ENCODE measurements around the gene WIPI1. TPM values are rescaled to one million over a fixed set of nuclear protein-coding genes. Genes with fewer than 3 reads are reported as not detected.
A peak's percentile ranks its signal among the peaks of the same experiment; 100 is the strongest.

WIPI1 gene
- total RNA-seq, 2 experiments from 2014 or later: 34.4 to 43.5 TPM

GRCh38 chr17:68403122-68403521 is 54.2 kb downstream of the WIPI1 start:
- peaks cover 29% of the 10 kb centered on the region for H3K4me1 ChIP-seq (ENCODE audit: insufficient read depth, low read length, poor library complexity, severe bottlenecking)
- H3K36me3 ChIP-seq (ENCODE audit: insufficient read depth, low read length): no peaks in the 10 kb centered on the region
- no peak overlapping the region for H2AFZ ChIP-seq (ENCODE audit: low read length)
- H3K4me3 ChIP-seq (ENCODE audit: low read depth, low read length, poor library complexity, severe bottlenecking): no peak overlapping the region
- no peak for DNase-seq (ENCODE audit: low spot score)
- ChIA-PET POLR2A (no interaction called here), CTCF (ENCODE audit: unreplicated experiment) (no interaction called here)
- H3K9me2 ChIP-seq (ENCODE audit: insufficient read depth, low read length): no peaks in the 10 kb centered on the region
- BruUV-seq (replicated peaks): no TSS peak
- H4K20me1 ChIP-seq (ENCODE audit: insufficient read depth, low read length): no peaks in the 10 kb centered on the region
- no peak overlapping the region for H3K4me2 ChIP-seq (ENCODE audit: low read length)
- TF ChIP-seq CTCF (conservative IDR thresholded peaks at IDR 0.05; ENCODE audit: low read length): no peak
- TF ChIP-seq EZH2phosphoT487 (IDR thresholded peaks at IDR 0.05; ENCODE audit: borderline replicate concordance, low read depth, low read length): no peak
- intact Hi-C loops (cut with micrococcal nuclease; ENCODE audit: unreplicated experiment): no loop called here
- peaks cover 13% of the 10 kb centered on the region; the same call in 1 of the 2 replicates for H3K9me3 ChIP-seq (ENCODE audit: low read length)
- H3K79me2 ChIP-seq (ENCODE audit: insufficient read depth, low read depth, low read length): no peaks in the 10 kb centered on the region
- H3K27ac ChIP-seq (ENCODE audit: low read depth, low read length, poor library complexity, severe bottlenecking): no peak overlapping the region

GRCh38 chr17:68401288-68401687 is 56.0 kb downstream of the WIPI1 start:
- Histone ChIP-seq H2AFZ (ENCODE audit: low read length) (no peak overlapping the region), H3K79me2 (ENCODE audit: insufficient read depth, low read depth, low read length) (no peaks in the 10 kb centered on the region), H3K4me3 (ENCODE audit: low read depth, low read length, poor library complexity, severe bottlenecking) (no peak overlapping the region), H3K9me2 (ENCODE audit: insufficient read depth, low read length) (no peaks in the 10 kb centered on the region), H3K36me3 (ENCODE audit: insufficient read depth, low read length) (no peaks in the 10 kb centered on the region), H4K20me1 (ENCODE audit: insufficient read depth, low read length) (no peaks in the 10 kb centered on the region), H3K4me2 (ENCODE audit: low read length) (no peak overlapping the region), H3K4me1 (ENCODE audit: insufficient read depth, low read length, poor library complexity, severe bottlenecking) (peaks cover 30% of the 10 kb centered on the region), H3K27ac (ENCODE audit: low read depth, low read length, poor library complexity, severe bottlenecking) (no peak overlapping the region), H3K9me3 (ENCODE audit: low read length) (peaks cover 10% of the 10 kb centered on the region; the same call in 1 of the 2 replicates)
- CTCF ChIA-PET (ENCODE audit: unreplicated experiment): no interaction called here
- TF ChIP-seq CTCF (conservative IDR thresholded peaks at IDR 0.05; ENCODE audit: low read length): no peak
- no peak for TF ChIP-seq EZH2phosphoT487 (IDR thresholded peaks at IDR 0.05; ENCODE audit: borderline replicate concordance, low read depth, low read length)
- no TSS peak for BruUV-seq (replicated peaks)
- POLR2A ChIA-PET: interaction anchor here (1.0 to 1.3 kb wide), 2 partner anchors 15 to 62 kb away, joined by 3 read pairs; no protein-coding TSS in a partner anchor
- intact Hi-C loops (cut with micrococcal nuclease; ENCODE audit: unreplicated experiment): no loop called here
- no peak for DNase-seq (ENCODE audit: low spot score)

GRCh38 chr17:68400404-68400735 is 56.9 kb downstream of the WIPI1 start:
- Histone ChIP-seq H3K4me3 (ENCODE audit: low read depth, low read length, poor library complexity, severe bottlenecking) (no peak overlapping the region), H3K36me3 (ENCODE audit: insufficient read depth, low read length) (no peaks in the 10 kb centered on the region), H3K4me2 (ENCODE audit: low read length) (peak overlapping the region; percentile 36), H3K9me3 (ENCODE audit: low read length) (peaks cover 5% of the 10 kb centered on the region; the same call in 1 of the 2 replicates), H3K4me1 (ENCODE audit: insufficient read depth, low read length, poor library complexity, severe bottlenecking) (peaks cover 30% of the 10 kb centered on the region), H3K9me2 (ENCODE audit: insufficient read depth, low read length) (no peaks in the 10 kb centered on the region), H3K27ac (ENCODE audit: low read depth, low read length, poor library complexity, severe bottlenecking) (no peak overlapping the region), H2AFZ (ENCODE audit: low read length) (peak overlapping the region; percentile 68), H4K20me1 (ENCODE audit: insufficient read depth, low read length) (no peaks in the 10 kb centered on the region), H3K79me2 (ENCODE audit: insufficient read depth, low read depth, low read length) (no peaks in the 10 kb centered on the region)
- DNase-seq (ENCODE audit: low spot score): no peak
- no peak for TF ChIP-seq CTCF (conservative IDR thresholded peaks at IDR 0.05; ENCODE audit: low read length)
- intact Hi-C loops (cut with micrococcal nuclease; ENCODE audit: unreplicated experiment): no loop called here
- ChIA-PET POLR2A (interaction anchor here (0.6 to 3.1 kb wide), 5 partner anchors 53 to 145 kb away, joined by 3 to 23 read pairs (median 7); no protein-coding TSS in a partner anchor), CTCF (ENCODE audit: unreplicated experiment) (interaction anchor here (0.7 kb wide), 1 partner anchor 38 kb away, joined by 3 read pairs; no protein-coding TSS in a partner anchor)
- no TSS peak for BruUV-seq (replicated peaks)

Measured in OCI-LY7 (cell line).